MM.1S (cell line): ENCODE results near the gene ADAMTSL2.

Source experiments
- EZH2 ChIP-seq: fragments of 300-600 bp; sonication (generic); optimal IDR thresholded peaks from 2 replicates; pipeline ENCODE3; 2017; ENCODE audit warnings: low read depth, mild to moderate bottlenecking, antibody characterized with exemption, low read length, mixed read lengths
- EZH2phosphoT487 ChIP-seq: fragments of 300-600 bp; sonication (generic); IDR thresholded peaks from 2 replicates; pipeline ENCODE4 v1.6.1; 2018; ENCODE audit warnings: antibody characterized with exemption, low read length
- TF ChIP-seq, protein P1 (sequence below): fragments of 300-600 bp; sonication (generic); IDR thresholded peaks from 2 replicates; pipeline ENCODE4 v1.5.1; 2016; ENCODE audit warnings: antibody characterized with exemption, low read length, mixed read lengths

DNA sequence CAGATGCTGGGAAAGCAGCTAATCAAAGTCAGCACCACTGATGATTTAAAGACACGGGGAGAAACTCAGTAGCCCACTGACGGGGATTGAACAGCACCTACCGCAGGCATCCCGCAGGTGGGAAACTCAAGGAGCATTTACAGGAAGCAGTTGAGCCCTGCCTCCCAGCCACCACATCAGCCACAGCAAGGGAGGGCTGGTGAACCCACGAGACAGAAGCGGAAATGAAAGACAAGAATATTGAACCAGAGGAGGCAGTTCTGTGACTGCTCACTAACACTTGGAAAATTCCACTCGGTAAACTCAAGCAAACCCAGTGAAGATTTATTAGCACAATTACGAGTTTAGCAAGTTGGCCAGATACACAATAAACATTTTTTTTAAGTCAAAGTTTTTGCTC, 85.3 kb downstream of the ADAMTSL2 start:
- TF ChIP-seq EZH2, result no peak
- TF ChIP-seq, protein P1, sequence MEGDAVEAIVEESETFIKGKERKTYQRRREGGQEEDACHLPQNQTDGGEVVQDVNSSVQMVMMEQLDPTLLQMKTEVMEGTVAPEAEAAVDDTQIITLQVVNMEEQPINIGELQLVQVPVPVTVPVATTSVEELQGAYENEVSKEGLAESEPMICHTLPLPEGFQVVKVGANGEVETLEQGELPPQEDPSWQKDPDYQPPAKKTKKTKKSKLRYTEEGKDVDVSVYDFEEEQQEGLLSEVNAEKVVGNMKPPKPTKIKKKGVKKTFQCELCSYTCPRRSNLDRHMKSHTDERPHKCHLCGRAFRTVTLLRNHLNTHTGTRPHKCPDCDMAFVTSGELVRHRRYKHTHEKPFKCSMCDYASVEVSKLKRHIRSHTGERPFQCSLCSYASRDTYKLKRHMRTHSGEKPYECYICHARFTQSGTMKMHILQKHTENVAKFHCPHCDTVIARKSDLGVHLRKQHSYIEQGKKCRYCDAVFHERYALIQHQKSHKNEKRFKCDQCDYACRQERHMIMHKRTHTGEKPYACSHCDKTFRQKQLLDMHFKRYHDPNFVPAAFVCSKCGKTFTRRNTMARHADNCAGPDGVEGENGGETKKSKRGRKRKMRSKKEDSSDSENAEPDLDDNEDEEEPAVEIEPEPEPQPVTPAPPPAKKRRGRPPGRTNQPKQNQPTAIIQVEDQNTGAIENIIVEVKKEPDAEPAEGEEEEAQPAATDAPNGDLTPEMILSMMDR, result no peak
- TF ChIP-seq EZH2phosphoT487, result no peak
